ENCODE measurements around the gene CORO1A.
"Not testable (repeated sequence)": the region's sequence is repeated elsewhere in the genome, so short reads cannot be mapped to it uniquely, and the experiment has no call there.

The CORO1A gene

GRCh38 chr16:30170145-30170544, 13.3 kb upstream of the CORO1A start:
- not testable (repeated sequence) for DNase-seq (ENCODE audit: low read depth, low spot score)

- DNase-seq (ENCODE audit: low read depth, low spot score), result no peak
These were observed 10.3 kb upstream of the CORO1A start for GRCh38 chr16:30173054-30173453.

- DNase-seq (ENCODE audit: low read depth, low spot score), result not testable (repeated sequence)
These were observed 6.5 kb upstream of the CORO1A start for GRCh38 chr16:30176876-30177275.

- no peak for DNase-seq (ENCODE audit: low read depth, low spot score)
These were observed 4.2 kb upstream of the CORO1A start for GRCh38 chr16:30179195-30179594.

DNA sequence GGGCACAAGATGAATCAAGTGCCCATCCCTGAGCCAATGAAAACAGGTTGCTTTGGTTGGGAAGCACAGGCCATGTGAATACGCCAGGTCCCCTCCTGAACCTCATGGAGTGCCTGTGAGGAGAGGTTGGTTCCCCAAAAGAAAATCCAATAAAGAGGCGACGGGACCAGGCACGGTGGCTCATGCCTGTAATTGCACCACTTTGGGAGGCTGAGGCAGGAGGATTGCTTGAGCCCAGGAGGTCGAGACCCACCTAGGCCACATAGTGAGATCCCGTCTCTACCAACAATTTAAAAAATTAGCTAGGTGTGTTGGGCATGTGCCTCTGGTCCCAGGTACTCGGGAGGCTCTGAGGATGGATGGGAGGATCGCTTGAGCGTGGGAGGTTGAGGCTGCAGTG, 3.5 kb upstream of the CORO1A start:
- no peak for DNase-seq (ENCODE audit: low read depth, low spot score)

GRCh38 chr16:30180741-30181140, 2.7 kb upstream of the CORO1A start:
- no peak for DNase-seq (ENCODE audit: low read depth, low spot score)

DNA sequence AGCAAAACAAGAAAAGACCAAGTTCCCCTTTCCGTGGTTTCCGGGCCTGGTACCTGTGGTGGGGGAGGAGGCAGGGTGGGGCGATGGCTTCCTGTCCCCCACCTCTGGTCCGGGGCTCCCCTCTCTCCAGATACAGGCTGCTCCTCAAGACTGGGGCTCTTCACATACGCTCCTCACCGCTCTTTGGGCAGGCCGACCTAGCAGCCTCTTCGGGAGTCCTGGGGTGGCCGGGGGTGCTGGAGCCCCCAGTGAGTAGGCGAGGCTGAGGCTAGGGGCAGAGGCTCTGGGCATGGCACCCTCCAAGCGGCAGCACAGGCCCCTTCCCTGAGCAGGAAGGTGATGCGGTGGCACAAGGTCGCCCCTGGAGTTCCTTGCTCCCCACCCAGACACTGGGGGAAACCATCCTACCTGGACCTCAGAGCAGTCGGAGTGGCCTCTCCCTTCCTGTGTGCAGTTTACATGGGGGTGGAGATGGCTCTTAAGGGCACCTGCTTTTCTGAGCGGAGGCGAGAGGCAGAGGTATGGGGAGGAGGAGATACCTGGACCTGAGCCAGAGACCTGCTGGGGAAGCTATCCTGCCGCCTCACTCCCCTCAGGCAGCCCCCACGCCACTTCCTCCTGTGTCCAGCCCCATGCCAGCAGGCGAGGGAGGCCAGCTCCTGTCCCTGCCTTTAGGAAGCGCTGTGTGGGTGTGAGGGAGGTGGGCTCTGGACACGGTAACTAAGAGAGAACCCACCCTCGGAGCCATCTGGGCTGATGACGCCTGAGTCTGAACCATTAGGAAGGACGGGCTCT, 891 bp downstream of the CORO1A start:
- no peak for DNase-seq (ENCODE audit: low read depth, low spot score)

GRCh38 chr16:30184891-30185682, 1.7 kb downstream of the CORO1A start:
- no peak for DNase-seq (ENCODE audit: low read depth, low spot score)

DNA sequence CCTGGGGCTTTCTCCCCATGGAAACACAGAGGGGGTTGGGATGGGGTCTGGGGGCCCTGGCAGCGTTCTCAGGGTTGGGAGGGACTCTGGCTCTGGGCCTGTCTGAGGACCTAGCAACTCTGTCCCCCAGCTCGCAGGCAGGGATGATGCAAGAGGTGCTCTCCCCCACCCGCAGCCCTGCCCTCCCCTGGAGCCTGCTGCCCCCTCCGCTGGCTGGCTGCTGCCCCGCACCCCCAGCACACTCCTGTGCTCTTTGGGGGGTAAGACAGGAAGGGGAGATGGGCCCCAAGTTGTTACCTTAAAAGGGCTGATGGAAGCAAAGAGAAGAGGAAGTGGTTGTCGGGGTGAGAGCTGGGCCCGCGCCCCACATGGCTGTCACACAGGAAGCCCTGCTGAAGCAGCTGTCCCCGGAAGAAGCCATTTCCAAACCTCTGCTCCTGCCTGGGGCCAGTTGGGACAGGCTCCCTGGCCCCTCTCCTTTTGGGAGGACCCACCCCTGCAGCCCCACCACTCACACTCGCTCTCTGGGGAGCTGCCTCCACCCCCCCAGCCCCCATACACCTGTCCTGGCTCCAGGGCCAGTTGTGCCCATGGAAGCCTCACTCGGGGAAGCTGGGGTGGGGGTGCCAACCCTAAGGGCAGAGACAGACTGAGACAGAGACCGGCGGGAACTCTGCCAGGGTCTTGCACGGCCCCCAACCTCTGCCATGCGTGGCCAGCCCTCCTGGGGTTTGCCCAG, 2.5 kb downstream of the CORO1A start:
- no peak for DNase-seq (ENCODE audit: low read depth, low spot score)

DNA sequence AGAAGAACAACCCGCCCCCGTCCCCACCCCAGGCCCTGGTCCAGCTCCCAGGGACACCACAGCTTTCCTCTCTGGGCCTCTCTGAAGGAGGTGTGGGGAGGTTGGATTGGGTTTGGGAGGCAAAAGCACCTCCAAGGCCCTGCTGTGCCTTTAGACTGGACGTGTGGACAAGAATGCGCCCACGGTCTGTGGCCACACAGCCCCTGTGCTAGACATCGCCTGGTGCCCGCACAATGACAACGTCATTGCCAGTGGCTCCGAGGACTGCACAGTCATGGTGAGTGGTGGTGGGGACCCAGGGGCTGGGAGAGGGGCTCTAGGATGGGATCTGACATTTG, 3.0 kb downstream of the CORO1A start:
- no peak for DNase-seq (ENCODE audit: low read depth, low spot score)

GRCh38 chr16:30186782-30187555, 3.6 kb downstream of the CORO1A start:
- DNase-seq (ENCODE audit: low read depth, low spot score), result no peak

DNA sequence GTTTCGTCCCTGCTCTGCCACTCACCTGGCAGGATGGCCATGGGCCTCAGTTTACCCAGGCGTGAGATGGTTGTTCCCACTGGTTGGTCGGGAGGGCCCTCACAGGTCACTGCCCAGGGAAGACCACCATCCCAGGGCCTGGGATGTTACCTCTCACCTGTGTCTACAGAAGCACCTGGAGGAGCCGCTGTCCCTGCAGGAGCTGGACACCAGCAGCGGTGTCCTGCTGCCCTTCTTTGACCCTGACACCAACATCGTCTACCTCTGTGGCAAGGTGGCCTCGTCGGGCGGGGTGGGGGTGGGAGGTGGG, 4.1 kb downstream of the CORO1A start:
- DNase-seq (ENCODE audit: low read depth, low spot score), result no peak

GRCh38 chr16:30187971-30188561, 4.7 kb downstream of the CORO1A start:
- DNase-seq (ENCODE audit: low read depth, low spot score), result no peak

DNA sequence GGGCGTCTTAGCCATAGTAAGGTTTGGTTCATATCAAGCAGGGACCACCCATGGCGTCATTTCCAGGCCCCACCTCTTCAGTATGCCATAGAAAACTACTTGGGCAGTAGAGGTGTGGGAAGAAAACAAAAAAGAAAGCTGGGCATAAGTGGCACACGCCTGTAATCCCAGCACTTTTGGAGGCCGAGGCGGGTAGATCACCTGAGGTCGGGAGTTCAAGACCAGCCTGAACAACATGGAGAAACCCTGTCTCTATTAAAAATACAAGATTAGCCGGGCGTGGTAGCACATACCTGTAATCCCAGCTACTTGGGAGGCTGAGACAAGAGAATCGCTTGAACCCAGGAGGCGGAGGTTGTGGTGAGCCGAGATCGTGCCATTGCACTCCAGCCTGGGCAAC, 7.8 kb downstream of the CORO1A start:
- DNase-seq (ENCODE audit: low read depth, low spot score), result not testable (repeated sequence)

DNA sequence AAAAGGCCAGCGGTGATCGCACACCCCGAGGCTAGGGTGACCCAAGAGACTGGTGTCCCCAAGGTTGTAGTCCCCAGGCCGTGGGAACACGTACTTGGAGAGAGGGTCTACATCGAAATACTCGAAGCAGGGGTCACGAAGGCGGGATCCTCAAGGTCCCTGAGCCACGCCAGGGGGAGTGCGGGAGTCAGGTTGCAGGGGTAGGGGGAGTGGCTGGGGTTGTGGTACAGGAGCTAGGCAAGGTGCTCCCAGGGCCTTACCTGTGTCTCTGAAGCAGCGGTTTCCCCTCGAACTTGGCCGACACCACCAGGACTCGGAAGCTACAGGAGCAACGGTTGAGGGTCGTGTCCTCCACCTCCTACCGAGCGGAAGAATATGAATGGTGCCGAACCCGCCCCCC, 9.7 kb downstream of the CORO1A start:
- DNase-seq (ENCODE audit: low read depth, low spot score), result not testable (repeated sequence)

- not testable (repeated sequence) for DNase-seq (ENCODE audit: low read depth, low spot score)
These were observed 10.2 kb downstream of the CORO1A start, which contains the start of the genes BOLA2B and SLX1A for GRCh38 chr16:30193615-30194014. Gene BOLA2B, minus strand, starts transcription at chr16:30193666. Its CDS starts 71 bp downstream, at chr16:30193595. Gene SLX1A, plus strand, starts transcription at chr16:30193875. Its CDS starts 210 bp downstream, at chr16:30194085.

DNA sequence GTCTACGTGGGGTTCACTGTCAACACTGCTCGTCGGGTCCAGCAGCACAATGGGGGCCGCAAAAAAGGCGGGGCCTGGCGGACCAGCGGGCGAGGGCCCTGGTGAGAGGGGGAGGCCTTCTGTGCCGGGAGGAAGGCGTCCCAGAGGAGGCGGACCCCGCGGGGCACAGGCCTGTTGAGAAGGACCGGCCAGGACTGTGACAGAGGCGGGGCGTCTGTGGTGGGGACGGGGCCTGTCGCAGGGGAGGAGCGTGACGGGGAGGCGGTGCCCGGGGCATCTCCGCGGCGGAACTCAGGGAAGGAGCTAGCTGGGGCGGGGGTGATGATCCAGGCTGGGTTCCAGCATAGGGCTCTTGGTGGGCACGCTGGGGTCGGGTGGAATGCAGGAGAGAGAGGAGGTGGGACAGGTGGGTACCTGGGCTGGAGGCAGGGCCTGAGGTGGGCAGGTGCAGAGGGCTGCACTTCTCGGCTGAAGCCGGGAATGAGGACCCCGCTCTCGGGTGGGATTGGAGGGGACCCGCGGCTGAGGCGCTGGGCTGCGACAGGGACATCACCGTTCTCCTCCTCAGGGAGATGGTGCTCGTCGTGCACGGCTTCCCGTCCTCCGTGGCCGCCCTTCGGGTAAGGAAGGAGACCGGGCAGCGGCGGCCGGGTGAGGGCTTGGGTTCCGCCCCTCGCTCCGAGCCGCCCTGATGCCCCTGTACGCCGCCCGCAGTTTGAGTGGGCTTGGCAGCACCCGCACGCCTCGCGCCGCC, 10.9 kb downstream of the CORO1A start:
- DNase-seq (ENCODE audit: low read depth, low spot score), result not testable (repeated sequence)

GRCh38 chr16:30197001-30197400, 13.6 kb downstream of the CORO1A start:
- DNase-seq (ENCODE audit: low read depth, low spot score), result not testable (repeated sequence)

GRCh38 chr16:30199049-30199448, 15.6 kb downstream of the CORO1A start, which contains the start of gene SULT1A3:
Gene SULT1A3, plus strand, starts transcription at chr16:30199255. Its CDS starts 1,474 bp downstream, at chr16:30200729.
- not testable (repeated sequence) for DNase-seq (ENCODE audit: low read depth, low spot score)

Data from brain pericyte (primary cell).